Natural killer cell (primary cell): Measurements from ENCODE around the gene DHRS1. TPM values are rescaled to one million over a fixed set of nuclear protein-coding genes. Genes with fewer than 3 reads are reported as not detected.

Source experiments
- ATAC-seq, 3 donors: fragments of 150-1000 bp in 2 of 3; fragments of 200-7000 bp in 1 of 3; cut with Tn5 transposase; 1 replicate in 1 of 3; 2 replicates in 2 of 3; pipeline ENCODE4 v1.10.0; 2021; ENCODE audit warnings: mild to moderate bottlenecking in 2 of 3, moderate library complexity in 2 of 3
- DNase-seq, 2 donors: peaks; one replicate each; pipeline versions ENCODE4 v3.0.0 to v3.0.0-alpha.2; 2013 to 2021; ENCODE audit warnings: mixed read lengths in 1 of 2
- H3K27ac ChIP-seq: one replicate; pipeline ENCODE4 v1.5.1; 2013; ENCODE audit warnings: mild to moderate bottlenecking, low read length
- H3K27me3 ChIP-seq: one replicate; pipeline ENCODE4 v1.6.1; 2013; ENCODE audit warnings: low read length; ENCODE audit not compliant: control insufficient read depth, insufficient read depth
- H3K36me3 ChIP-seq: one replicate; pipeline ENCODE4 v1.6.1; 2013; ENCODE audit warnings: low read length; ENCODE audit not compliant: control insufficient read depth, insufficient read depth
- H3K4me1 ChIP-seq: one replicate; pipeline ENCODE4 v1.6.1; 2013; ENCODE audit warnings: low read length; ENCODE audit not compliant: control insufficient read depth, insufficient read depth
- H3K4me3 ChIP-seq: one replicate; pipeline ENCODE4 v1.5.1; 2013; ENCODE audit warnings: low read length
- H3K9me3 ChIP-seq: one replicate; pipeline ENCODE4 v1.6.1; 2013; ENCODE audit warnings: low read length; ENCODE audit not compliant: control insufficient read depth, insufficient read depth
- H3K27ac Mint-ChIP-seq, 2 donors: one replicate each; pipeline ENCODE4 v1.8.0; 2022; ENCODE audit warnings: mild to moderate bottlenecking in 2 of 2, mixed read lengths in 2 of 2, moderate library complexity in 1 of 2
- H3K27me3 Mint-ChIP-seq, 2 donors: one replicate each; pipeline ENCODE4 v1.8.0; 2022; ENCODE audit warnings: low read depth in 2 of 2, mixed read lengths in 2 of 2
- H3K36me3 Mint-ChIP-seq: one replicate; pipeline ENCODE4 v1.8.0; 2022; ENCODE audit warnings: mixed read lengths
- H3K4me1 Mint-ChIP-seq, 2 donors: one replicate each; pipeline ENCODE4 v1.8.0; 2022; ENCODE audit warnings: mixed read lengths in 2 of 2
- H3K4me3 Mint-ChIP-seq: one replicate; pipeline ENCODE4 v1.8.0; 2022; ENCODE audit warnings: mild to moderate bottlenecking, moderate library complexity, mixed read lengths
- H3K9me3 Mint-ChIP-seq, 2 donors: one replicate each; pipeline ENCODE4 v1.8.0; 2022; ENCODE audit warnings: mixed read lengths in 2 of 2
- CTCF ChIP-seq: fragments of 200-600 bp; IDR thresholded peaks from one replicate; pipeline ENCODE4 v1.8.0; 2022; ENCODE audit warnings: antibody characterized with exemption
- WGBS: methylation state at CpG from one replicate; pipeline ENCODE4 v1.1.7; 2013; ENCODE audit warnings: missing lambda C conversion rate; ENCODE audit not compliant: insufficient coverage; 5-methylcytosine and 5-hydroxymethylcytosine counted together
- intact Hi-C: fragments of 100-400 bp; cut with micrococcal nuclease; formaldehyde crosslinking; loops from one replicate; pipeline ENCODE4 v1.14.2; 2022
- total RNA-seq, 4 donors: library from RNA; stranded (reverse); fragments of 120-200 nt in 1 of 4; gene quantifications; one replicate each; pipeline versions ENCODE4 v1.2.3 to v1.2.4, GENCODE V29; 2013 to 2022

The DHRS1 gene
- total RNA-seq, 3 donors from 2014 or later (not counting 1 experiment from before 2014, with no cell fraction given), result 39.8 to 59.0 (median 43.3) TPM

GRCh38 chr14:24280797-24281460, 18.7 kb downstream of the DHRS1 start:
- H3K9me3 ChIP-seq, result no peaks in the 10 kb centered on the region
- H3K4me3 Mint-ChIP-seq, result no peak overlapping the region
- no peaks in the 10 kb centered on the region for H3K36me3 ChIP-seq
- H3K4me3 ChIP-seq, result no peak overlapping the region
- no peak overlapping the region for H3K27ac ChIP-seq
- H3K27ac Mint-ChIP-seq, result peak overlapping the region in 1 of 2 donors; percentile 41
- H3K27me3 Mint-ChIP-seq, result no peaks in the 10 kb centered on the region
- no peaks in the 10 kb centered on the region for H3K27me3 ChIP-seq
- 98% methylated on average over 6 of the region's 6 CpGs for WGBS
- intact Hi-C loops, result no loop called here
- H3K9me3 Mint-ChIP-seq, result no peaks in the 10 kb centered on the region
- DNase-seq (no peak), ATAC-seq (no peak)
- peaks cover 29% of the 10 kb centered on the region for H3K4me1 ChIP-seq
- TF ChIP-seq CTCF, result no peak
- H3K36me3 Mint-ChIP-seq, result no peaks in the 10 kb centered on the region
- H3K4me1 Mint-ChIP-seq, result peaks cover 18 to 24% of the 10 kb centered on the region in 2 donors

- H3K4me1 ChIP-seq, result peaks cover 35% of the 10 kb centered on the region
- Mint-ChIP-seq H3K27ac (peak overlapping the region in 1 of 2 donors; percentile 54), H3K27me3 (no peaks in the 10 kb centered on the region), H3K36me3 (no peaks in the 10 kb centered on the region), H3K4me1 (peaks cover 18 to 24% of the 10 kb centered on the region in 2 donors), H3K9me3 (no peaks in the 10 kb centered on the region), H3K4me3 (no peak overlapping the region)
- no peak overlapping the region for H3K4me3 ChIP-seq
- no peaks in the 10 kb centered on the region for H3K9me3 ChIP-seq
- ATAC-seq, result peak in 2 of 3 donors; percentile 72 to 77
- no peaks in the 10 kb centered on the region for H3K36me3 ChIP-seq
- TF ChIP-seq CTCF, result no peak
- no peaks in the 10 kb centered on the region for H3K27me3 ChIP-seq
- 54% methylated on average over 10 of the region's 11 CpGs for WGBS
- H3K27ac ChIP-seq, result peak overlapping the region; percentile 23
- intact Hi-C loops, result no loop called here
- peak in 1 of 2 donors; percentile 79 for DNase-seq
These were observed 20.0 kb downstream of the DHRS1 start for GRCh38 chr14:24279301-24280186.

- no peaks in the 10 kb centered on the region for H3K27me3 Mint-ChIP-seq
- WGBS, result 99% methylated on average over 5 of the region's 5 CpGs
- intact Hi-C loops, result no loop called here
These were observed 21.2 kb downstream of the DHRS1 start for GRCh38 chr14:24278424-24278823.

More at GRCh38 chr14:24278424-24278823, 21.2 kb downstream of the DHRS1 start:
- ATAC-seq, result no peak
- Mint-ChIP-seq H3K27ac (peak overlapping the region in 1 of 2 donors; percentile 70), H3K9me3 (no peaks in the 10 kb centered on the region), H3K4me1 (peaks cover 18 to 24% of the 10 kb centered on the region in 2 donors), H3K4me3 (no peak overlapping the region), H3K36me3 (no peaks in the 10 kb centered on the region)
- no peak for TF ChIP-seq CTCF
- Histone ChIP-seq H3K27me3 (no peaks in the 10 kb centered on the region), H3K36me3 (no peaks in the 10 kb centered on the region), H3K4me3 (no peak overlapping the region), H3K27ac (no peak overlapping the region), H3K9me3 (no peaks in the 10 kb centered on the region), H3K4me1 (peaks cover 41% of the 10 kb centered on the region)
- no peak for DNase-seq
